Colonic mucosa (tissue), 4 donors: ENCODE results near the gene CLIP4. TPM values are rescaled to one million over a fixed set of nuclear protein-coding genes. Genes with fewer than 3 reads are reported as not detected.

Experiments
- DNase-seq: peaks from one replicate; pipeline ENCODE4 v3.0.0-alpha.2; 2020
- H3K27ac ChIP-seq: fragments of 200-600 bp; one replicate; pipeline ENCODE4 v1.8.0; 2021
- H3K27me3 ChIP-seq: fragments of 200-600 bp; one replicate; pipeline ENCODE4 v1.8.0; 2021
- H3K36me3 ChIP-seq: fragments of 200-600 bp; one replicate; pipeline ENCODE4 v1.8.0; 2021
- H3K4me1 ChIP-seq: fragments of 200-600 bp; one replicate; pipeline ENCODE4 v1.8.0; 2021; ENCODE audit warnings: mild to moderate bottlenecking
- H3K4me3 ChIP-seq: fragments of 200-600 bp; one replicate; pipeline ENCODE4 v1.8.0; 2021
- H3K9ac ChIP-seq, 2 donors: one replicate each; pipeline ENCODE4 v1.7.0; 2013; ENCODE audit warnings: control low read depth in 2 of 2, low read depth in 2 of 2, low read length in 2 of 2
- H3K9me3 ChIP-seq: fragments of 200-600 bp; one replicate; pipeline ENCODE4 v1.8.0; 2021
- CTCF ChIP-seq: fragments of 200-600 bp; IDR thresholded peaks from one replicate; pipeline ENCODE4 v1.8.0; 2022; ENCODE audit warnings: antibody characterized with exemption, mild to moderate bottlenecking
- intact Hi-C: fragments of 100-400 bp; cut with DNase I; formaldehyde crosslinking; loops from one replicate; pipeline ENCODE4 v1.14.1; 2022
- total RNA-seq, 2 donors: library from RNA; stranded (reverse); fragmentation: NEBNext Ultra II Directional in 1 of 2; extraction: Animal tissue kit (Norgen Biotek cat#: 25700) in 1 of 2; gene quantifications; one replicate each; pipeline ENCODE4 v1.2.1, GENCODE V29; 2021
- donor health status: healthy.
- donor health status: DM: no; HTN: no; CAD: no.
- donor health status: DM: no; HTN: no; CAD: no.

CLIP4 gene
- total RNA-seq, 2 donors from 2014 or later: 2.1 to 7.7 TPM

DNA sequence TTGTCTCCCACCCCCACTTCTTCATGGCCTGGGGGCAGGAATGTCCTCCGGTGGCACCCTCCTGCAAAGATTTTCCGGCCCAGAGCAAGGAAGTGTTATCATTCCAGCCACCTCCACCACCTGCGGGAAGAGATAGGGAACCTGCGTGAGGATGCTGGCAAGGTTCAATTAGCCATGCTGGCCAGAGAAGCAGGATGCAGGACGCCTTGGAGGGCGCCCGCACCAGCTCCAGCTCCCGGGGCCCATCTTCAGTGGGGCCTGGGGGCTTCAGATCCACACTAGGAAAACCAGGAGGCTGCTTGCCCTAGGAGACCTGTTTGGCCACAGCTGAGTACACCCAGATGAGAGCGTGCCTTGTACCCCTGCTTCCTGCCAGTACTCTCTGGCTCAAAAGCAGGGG lies 113.7 kb downstream of the CLIP4 start:
- intact Hi-C loops: no loop called here
- no peak for DNase-seq
- TF ChIP-seq CTCF: no peak
- Histone ChIP-seq H3K4me1 (no peaks in the 10 kb centered on the region), H3K27ac (no peak overlapping the region), H3K27me3 (no peaks in the 10 kb centered on the region), H3K36me3 (no peaks in the 10 kb centered on the region), H3K9ac (no peak overlapping the region), H3K4me3 (no peak overlapping the region), H3K9me3 (no peaks in the 10 kb centered on the region)

DNA sequence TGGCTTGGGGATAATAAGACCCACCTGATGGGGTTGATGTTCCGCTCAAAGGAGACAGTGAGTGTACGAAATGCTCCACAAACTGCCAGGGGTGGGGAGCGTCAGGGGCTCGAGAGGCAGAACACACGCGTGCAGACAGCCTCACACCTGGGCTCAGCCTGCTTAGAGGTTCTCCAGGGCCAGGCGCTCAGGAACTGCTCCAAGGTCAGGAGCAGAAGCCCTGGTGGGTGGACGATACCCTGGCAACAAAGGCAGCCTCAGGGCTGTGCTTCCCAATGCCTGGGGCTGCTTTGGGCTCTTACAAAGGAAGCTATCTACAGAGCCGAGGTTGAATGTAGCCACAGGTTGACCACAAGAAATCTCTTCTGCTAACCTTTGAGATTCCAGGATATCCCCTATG lies 114.4 kb downstream of the CLIP4 start:
- Histone ChIP-seq H3K4me1 (no peaks in the 10 kb centered on the region), H3K36me3 (no peaks in the 10 kb centered on the region), H3K9ac (no peak overlapping the region), H3K9me3 (no peaks in the 10 kb centered on the region), H3K27ac (no peak overlapping the region), H3K27me3 (no peaks in the 10 kb centered on the region), H3K4me3 (no peak overlapping the region)
- no peak for TF ChIP-seq CTCF
- intact Hi-C loops: no loop called here
- no peak for DNase-seq

DNA sequence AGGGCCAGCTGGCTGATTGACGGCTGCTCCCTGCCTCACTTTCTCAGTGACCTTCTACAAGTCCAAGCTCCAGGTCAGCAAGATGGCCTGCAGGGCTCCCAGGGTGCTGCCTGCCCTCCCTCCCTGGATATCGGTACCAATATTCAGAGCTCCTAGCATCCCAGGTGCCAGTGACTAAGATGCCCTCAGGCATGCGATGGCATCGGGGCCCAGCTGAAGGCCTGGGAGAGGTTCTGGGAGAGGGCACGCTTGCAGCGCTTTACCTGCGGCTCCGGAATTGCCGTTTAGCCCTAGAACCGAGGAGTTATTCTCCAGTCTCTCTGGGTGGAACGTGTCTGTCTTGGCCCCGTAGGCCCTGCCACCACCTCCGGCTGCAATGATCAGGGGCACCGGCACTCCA lies 116.8 kb downstream of the CLIP4 start:
- H3K27me3 ChIP-seq: no peaks in the 10 kb centered on the region
- intact Hi-C loops: no loop called here
- H3K36me3 ChIP-seq: no peaks in the 10 kb centered on the region
- H3K9me3 ChIP-seq: no peaks in the 10 kb centered on the region
- no peak for TF ChIP-seq CTCF
- H3K27ac ChIP-seq: no peak overlapping the region
- no peaks in the 10 kb centered on the region for H3K4me1 ChIP-seq
- DNase-seq: no peak
- H3K4me3 ChIP-seq: no peak overlapping the region
- no peak overlapping the region for H3K9ac ChIP-seq

DNA sequence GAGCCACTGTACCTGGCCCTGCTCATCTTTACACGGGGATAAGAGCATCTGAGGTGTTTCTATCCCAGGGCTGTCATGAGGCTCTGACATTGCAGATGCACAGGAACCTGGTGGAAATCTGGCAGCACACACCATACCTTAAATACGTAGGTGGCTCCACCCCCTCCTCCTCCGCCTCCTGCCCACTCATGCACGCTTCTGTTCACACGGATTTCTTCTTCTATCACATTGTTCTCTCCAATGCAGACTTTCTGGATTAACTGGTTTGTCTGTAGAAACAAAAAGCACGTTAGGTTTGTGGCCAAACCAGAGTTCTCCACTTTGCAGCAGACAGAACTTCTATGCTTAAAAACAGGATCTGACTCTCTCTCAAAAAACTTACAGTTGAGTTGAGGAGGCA lies 118.2 kb downstream of the CLIP4 start:
- H3K27ac ChIP-seq: no peak overlapping the region
- no peak for TF ChIP-seq CTCF

DNA sequence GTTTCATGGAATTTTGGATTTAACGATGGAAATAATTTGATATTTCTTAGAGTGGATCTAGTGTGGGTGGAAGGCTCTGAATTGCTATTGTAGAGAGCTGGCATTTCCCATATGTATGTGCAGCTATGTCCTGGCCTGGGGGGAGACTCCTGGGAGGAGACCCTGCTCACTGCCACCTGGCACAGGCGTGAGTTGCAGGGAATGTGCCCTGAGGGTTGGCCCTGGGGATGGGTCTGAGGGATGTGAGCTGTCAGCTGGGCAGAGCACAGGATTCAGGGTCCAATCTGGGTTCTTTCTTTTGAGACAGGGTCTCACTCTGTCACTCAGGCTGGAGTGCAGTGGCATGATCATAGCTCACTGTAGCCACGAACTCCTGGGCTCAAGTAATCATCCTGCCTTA lies 120.2 kb downstream of the CLIP4 start:
- Histone ChIP-seq H3K9me3 (no peaks in the 10 kb centered on the region), H3K36me3 (no peaks in the 10 kb centered on the region), H3K4me3 (no peak overlapping the region), H3K9ac (no peak overlapping the region), H3K27me3 (no peaks in the 10 kb centered on the region), H3K27ac (no peak overlapping the region), H3K4me1 (no peaks in the 10 kb centered on the region)
- intact Hi-C loops: no loop called here
- no peak for DNase-seq
- no peak for TF ChIP-seq CTCF

More for the DNA sequence above, 118.2 kb downstream of the CLIP4 start:
- DNase-seq: no peak
- H3K27me3 ChIP-seq: no peaks in the 10 kb centered on the region
- H3K9me3 ChIP-seq: no peaks in the 10 kb centered on the region
- intact Hi-C loops: no loop called here
- H3K9ac ChIP-seq: no peak overlapping the region
- no peaks in the 10 kb centered on the region for H3K4me1 ChIP-seq
- H3K36me3 ChIP-seq: no peaks in the 10 kb centered on the region
- H3K4me3 ChIP-seq: no peak overlapping the region

DNA sequence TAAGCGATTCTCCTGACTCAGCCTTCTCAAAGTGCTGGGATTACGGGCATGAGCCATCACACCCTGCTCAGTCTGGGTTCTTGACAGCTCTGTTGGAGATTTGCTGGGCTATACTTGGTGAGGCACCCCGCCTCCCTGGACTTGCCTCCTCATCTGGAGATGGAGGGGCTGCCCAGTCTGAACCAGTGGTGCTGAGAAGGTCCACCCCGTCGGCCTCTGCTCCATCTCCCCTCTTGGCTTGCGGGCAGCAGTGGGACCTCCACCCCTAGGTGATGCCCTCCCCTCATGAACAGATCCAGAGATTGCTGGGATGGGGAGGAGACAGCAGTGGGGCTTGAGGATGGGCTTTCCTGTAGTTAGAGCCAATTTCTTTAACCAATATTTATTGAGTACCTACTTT lies 120.9 kb downstream of the CLIP4 start:
- intact Hi-C loops: no loop called here
- no peak for DNase-seq

More for the DNA sequence above, 120.9 kb downstream of the CLIP4 start:
- Histone ChIP-seq H3K4me1 (no peaks in the 10 kb centered on the region), H3K36me3 (no peaks in the 10 kb centered on the region), H3K9ac (no peak overlapping the region), H3K27ac (no peak overlapping the region), H3K9me3 (no peaks in the 10 kb centered on the region), H3K4me3 (no peak overlapping the region), H3K27me3 (no peaks in the 10 kb centered on the region)
- no peak for TF ChIP-seq CTCF
